Astrocyte (in vitro differentiated cells and primary cell): ENCODE data around the gene CHCHD3. TPM values are rescaled to one million over a fixed set of nuclear protein-coding genes. Genes with fewer than 3 reads are reported as not detected.

ENCODE experiments used
- DNase-seq: peaks from one replicate; pipeline ENCODE4 v3.0.0-alpha.2; 2010; ENCODE audit warnings: low read depth
- FAIRE-seq: peaks from 2 replicates; lab custom pipeline; 2011; peaks lifted over from hg19 to GRCh38; lab: Jason Lieb, UNC
- H2AFZ ChIP-seq: 2 replicates; pipeline ENCODE4 v1.6.0; 2012; ENCODE audit warnings: low read depth, low read length, inconsistent platforms
- H3K27ac ChIP-seq: 2 replicates; pipeline ENCODE4 v1.5.1; 2011; ENCODE audit warnings: low read depth, low read length, inconsistent platforms
- H3K27me3 ChIP-seq: 2 replicates; pipeline ENCODE4 v1.6.0; 2011; ENCODE audit warnings: low read length, inconsistent platforms; ENCODE audit not compliant: insufficient read depth
- H3K36me3 ChIP-seq: 2 replicates; pipeline ENCODE4 v1.5.1; 2011; ENCODE audit warnings: low read length, inconsistent platforms; ENCODE audit not compliant: insufficient read depth
- H3K4me1 ChIP-seq: 2 replicates; pipeline ENCODE4 v1.5.1; 2011; ENCODE audit warnings: low read length, inconsistent platforms; ENCODE audit not compliant: insufficient read depth
- H3K4me2 ChIP-seq: 2 replicates; pipeline ENCODE4 v1.6.0; 2012; ENCODE audit warnings: low read length, inconsistent platforms
- H3K4me3 ChIP-seq: 2 replicates; pipeline ENCODE4 v1.5.1; 2011; ENCODE audit warnings: low read depth, mild to moderate bottlenecking, low read length, inconsistent platforms; ENCODE audit not compliant: insufficient read depth
- H3K79me2 ChIP-seq: 2 replicates; pipeline ENCODE4 v1.6.0; 2012; ENCODE audit warnings: mild to moderate bottlenecking, low read length, inconsistent platforms; ENCODE audit not compliant: insufficient read depth
- H3K9ac ChIP-seq: 2 replicates; pipeline ENCODE4 v1.6.0; 2012; ENCODE audit warnings: mild to moderate bottlenecking, low read length, inconsistent platforms
- H3K9me3 ChIP-seq: 2 replicates; pipeline ENCODE4 v1.5.1; 2012; ENCODE audit warnings: low read depth, mild to moderate bottlenecking, low read length, inconsistent platforms; ENCODE audit not compliant: insufficient read depth
- H4K20me1 ChIP-seq: 2 replicates; pipeline ENCODE4 v1.6.0; 2012; ENCODE audit warnings: low read length, inconsistent platforms; ENCODE audit not compliant: insufficient read depth
- H3K27ac Mint-ChIP-seq: one replicate; pipeline ENCODE4 v1.8.0; 2021; ENCODE audit warnings: mild to moderate bottlenecking, mixed read lengths; ENCODE audit not compliant: unreplicated experiment
- H3K27me3 Mint-ChIP-seq: one replicate; pipeline ENCODE4 v1.8.0; 2021; ENCODE audit warnings: low read depth, mixed read lengths; ENCODE audit not compliant: unreplicated experiment
- H3K36me3 Mint-ChIP-seq: one replicate; pipeline ENCODE4 v1.8.0; 2021; ENCODE audit warnings: low read depth, mixed read lengths; ENCODE audit not compliant: unreplicated experiment
- H3K4me1 Mint-ChIP-seq: one replicate; pipeline ENCODE4 v1.8.0; 2021; ENCODE audit warnings: low read depth, mixed read lengths; ENCODE audit not compliant: unreplicated experiment
- H3K4me3 Mint-ChIP-seq: one replicate; pipeline ENCODE4 v1.8.0; 2021; ENCODE audit warnings: mild to moderate bottlenecking, moderate library complexity, mixed read lengths; ENCODE audit not compliant: unreplicated experiment
- H3K9me3 Mint-ChIP-seq: one replicate; pipeline ENCODE4 v1.8.0; 2021; ENCODE audit warnings: mild to moderate bottlenecking, mixed read lengths; ENCODE audit not compliant: unreplicated experiment
- EZH2 ChIP-seq: IDR thresholded peaks from 2 replicates; pipeline ENCODE4 v1.6.1; 2012; ENCODE audit warnings: mild to moderate bottlenecking, low read length, inconsistent platforms; ENCODE audit not compliant: insufficient read depth
- total RNA-seq: library from RNA; stranded (reverse); gene quantifications from 2 replicates; pipeline ENCODE4 v1.2.1, GENCODE V29; 2021
- TF ChIP-seq, protein P1 (sequence below): IDR thresholded peaks from 2 replicates; pipeline ENCODE4 v1.5.1; 2011; ENCODE audit warnings: low read depth, mild to moderate bottlenecking, inconsistent platforms, low read length, moderate library complexity; ENCODE audit not compliant: insufficient read depth

The CHCHD3 gene
- total RNA-seq, 1 donor from 2014 or later: 63.1 TPM

DNA sequence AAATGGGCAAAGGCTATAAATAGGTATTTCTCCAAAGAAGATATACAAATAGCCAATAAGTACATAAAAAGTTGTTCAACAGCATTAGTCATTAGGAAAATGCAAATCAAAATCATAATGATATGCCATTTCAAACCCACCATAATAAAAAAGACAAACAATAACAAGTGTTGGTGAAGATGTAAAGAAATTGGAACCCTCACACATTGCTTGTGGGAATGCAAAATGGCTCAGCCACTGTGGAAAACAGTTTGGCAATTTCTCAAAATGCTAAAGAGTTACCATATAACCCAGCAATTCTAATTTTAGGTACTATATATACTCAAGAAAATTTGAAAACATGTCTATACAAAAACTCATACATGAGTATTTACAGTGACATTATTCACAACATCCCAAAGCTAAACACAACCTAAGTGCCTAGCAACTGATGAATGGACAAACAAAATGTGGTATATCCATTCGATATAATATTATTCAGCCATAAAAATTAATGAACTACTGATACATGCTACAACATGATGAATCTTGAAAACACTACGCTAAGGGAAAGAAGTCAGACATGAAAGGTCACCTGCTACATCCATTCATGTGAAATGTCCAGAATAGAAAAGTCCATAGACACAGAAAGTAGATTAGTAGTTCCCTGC is 55.6 kb downstream of the CHCHD3 start:
- H3K27me3 ChIP-seq: no peaks in the 10 kb centered on the region
- Mint-ChIP-seq H3K9me3 (no peaks in the 10 kb centered on the region), H3K27ac (no peak overlapping the region), H3K36me3 (no peaks in the 10 kb centered on the region), H3K4me3 (no peak overlapping the region), H3K27me3 (no peaks in the 10 kb centered on the region), H3K4me1 (peaks cover 2% of the 10 kb centered on the region)
- peaks cover 17% of the 10 kb centered on the region for H4K20me1 ChIP-seq
- H3K4me2 ChIP-seq: no peak overlapping the region
- no peak overlapping the region for H3K27ac ChIP-seq
- DNase-seq: no peak
- no peaks in the 10 kb centered on the region for H3K9me3 ChIP-seq
- FAIRE-seq: no peak
- peaks cover 10% of the 10 kb centered on the region for H3K79me2 ChIP-seq
- H2AFZ ChIP-seq: no peak overlapping the region
- H3K4me1 ChIP-seq: no peaks in the 10 kb centered on the region
- no peak for TF ChIP-seq EZH2
- TF ChIP-seq, protein P1, sequence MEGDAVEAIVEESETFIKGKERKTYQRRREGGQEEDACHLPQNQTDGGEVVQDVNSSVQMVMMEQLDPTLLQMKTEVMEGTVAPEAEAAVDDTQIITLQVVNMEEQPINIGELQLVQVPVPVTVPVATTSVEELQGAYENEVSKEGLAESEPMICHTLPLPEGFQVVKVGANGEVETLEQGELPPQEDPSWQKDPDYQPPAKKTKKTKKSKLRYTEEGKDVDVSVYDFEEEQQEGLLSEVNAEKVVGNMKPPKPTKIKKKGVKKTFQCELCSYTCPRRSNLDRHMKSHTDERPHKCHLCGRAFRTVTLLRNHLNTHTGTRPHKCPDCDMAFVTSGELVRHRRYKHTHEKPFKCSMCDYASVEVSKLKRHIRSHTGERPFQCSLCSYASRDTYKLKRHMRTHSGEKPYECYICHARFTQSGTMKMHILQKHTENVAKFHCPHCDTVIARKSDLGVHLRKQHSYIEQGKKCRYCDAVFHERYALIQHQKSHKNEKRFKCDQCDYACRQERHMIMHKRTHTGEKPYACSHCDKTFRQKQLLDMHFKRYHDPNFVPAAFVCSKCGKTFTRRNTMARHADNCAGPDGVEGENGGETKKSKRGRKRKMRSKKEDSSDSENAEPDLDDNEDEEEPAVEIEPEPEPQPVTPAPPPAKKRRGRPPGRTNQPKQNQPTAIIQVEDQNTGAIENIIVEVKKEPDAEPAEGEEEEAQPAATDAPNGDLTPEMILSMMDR: no peak
- H3K36me3 ChIP-seq: no peaks in the 10 kb centered on the region
- no peak overlapping the region for H3K4me3 ChIP-seq
- no peak overlapping the region for H3K9ac ChIP-seq

DNA sequence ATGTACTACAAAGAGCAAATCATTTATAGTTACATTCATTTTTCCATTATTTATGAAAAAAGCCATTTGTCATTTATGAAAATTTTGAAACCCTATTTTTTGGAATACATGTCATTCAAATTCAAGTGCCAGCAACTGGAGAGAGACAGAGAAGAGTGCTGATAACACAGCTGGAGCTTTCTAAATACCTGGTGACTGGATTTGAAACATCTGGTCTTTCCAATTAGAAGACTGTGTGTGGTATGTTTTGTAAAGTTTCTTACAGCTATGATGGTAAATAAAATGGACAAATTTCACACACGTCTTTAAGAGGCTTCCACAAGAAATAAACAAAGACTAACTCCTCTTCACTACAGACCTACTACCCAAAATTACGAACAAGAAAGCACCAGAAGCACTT is 56.8 kb downstream of the CHCHD3 start:
- DNase-seq: no peak
- Mint-ChIP-seq H3K4me1 (peaks cover 5% of the 10 kb centered on the region), H3K9me3 (no peaks in the 10 kb centered on the region), H3K27ac (no peak overlapping the region), H3K4me3 (no peak overlapping the region), H3K36me3 (no peaks in the 10 kb centered on the region), H3K27me3 (no peaks in the 10 kb centered on the region)
- H3K4me1 ChIP-seq: no peaks in the 10 kb centered on the region
- H3K9me3 ChIP-seq: no peaks in the 10 kb centered on the region
- no peak for FAIRE-seq
- peaks cover 10% of the 10 kb centered on the region for H3K79me2 ChIP-seq
- H3K9ac ChIP-seq: no peak overlapping the region
- peaks cover 14% of the 10 kb centered on the region for H4K20me1 ChIP-seq
- TF ChIP-seq EZH2: no peak
- TF ChIP-seq, protein P1: no peak
- no peaks in the 10 kb centered on the region for H3K27me3 ChIP-seq
- no peak overlapping the region for H3K4me2 ChIP-seq
- H3K36me3 ChIP-seq: no peaks in the 10 kb centered on the region
- no peak overlapping the region for H3K27ac ChIP-seq
- H3K4me3 ChIP-seq: no peak overlapping the region
- H2AFZ ChIP-seq: no peak overlapping the region

DNA sequence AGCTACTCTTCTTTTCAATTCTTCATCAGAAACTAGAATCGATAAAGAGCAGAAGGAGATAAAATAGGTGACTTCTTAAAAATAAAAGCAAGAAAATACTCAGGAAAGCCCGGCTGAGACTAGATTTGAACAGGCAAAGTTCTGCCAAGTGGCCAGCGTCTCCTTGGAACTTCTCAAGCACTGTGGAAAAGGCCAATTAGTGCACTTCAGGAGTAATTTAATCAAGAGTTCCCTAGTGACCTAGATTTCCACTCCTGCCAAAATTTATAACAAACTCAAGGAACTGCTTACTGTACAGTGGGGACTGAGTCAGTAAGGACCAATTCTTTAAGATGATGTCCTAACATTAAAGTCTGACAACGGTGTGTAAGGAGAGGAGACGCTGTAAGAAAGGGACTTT is 57.3 kb downstream of the CHCHD3 start:
- Histone ChIP-seq H3K27me3 (no peaks in the 10 kb centered on the region), H3K9me3 (no peaks in the 10 kb centered on the region), H3K27ac (no peak overlapping the region), H3K36me3 (no peaks in the 10 kb centered on the region), H2AFZ (no peak overlapping the region), H3K4me1 (no peaks in the 10 kb centered on the region), H3K9ac (no peak overlapping the region), H3K79me2 (peaks cover 9% of the 10 kb centered on the region), H3K4me3 (no peak overlapping the region), H3K4me2 (no peak overlapping the region), H4K20me1 (peaks cover 10% of the 10 kb centered on the region)
- Mint-ChIP-seq H3K27me3 (no peaks in the 10 kb centered on the region), H3K4me3 (no peak overlapping the region), H3K9me3 (no peaks in the 10 kb centered on the region), H3K4me1 (peaks cover 5% of the 10 kb centered on the region), H3K36me3 (no peaks in the 10 kb centered on the region), H3K27ac (no peak overlapping the region)
- FAIRE-seq (no peak), DNase-seq (no peak)
- TF ChIP-seq EZH2: no peak
- TF ChIP-seq, protein P1: no peak
